GM18502 (cell line): ENCODE measurements around the gene CRISPLD2.

Experiments used
- ATAC-seq: cut with Tn5 transposase; IDR thresholded peaks from one replicate; pipeline ENCODE4 v1.9.1; 2021; ENCODE audit warnings: mild to moderate bottlenecking; ENCODE audit not compliant: unreplicated experiment, poor library complexity

CRISPLD2 gene

DNA sequence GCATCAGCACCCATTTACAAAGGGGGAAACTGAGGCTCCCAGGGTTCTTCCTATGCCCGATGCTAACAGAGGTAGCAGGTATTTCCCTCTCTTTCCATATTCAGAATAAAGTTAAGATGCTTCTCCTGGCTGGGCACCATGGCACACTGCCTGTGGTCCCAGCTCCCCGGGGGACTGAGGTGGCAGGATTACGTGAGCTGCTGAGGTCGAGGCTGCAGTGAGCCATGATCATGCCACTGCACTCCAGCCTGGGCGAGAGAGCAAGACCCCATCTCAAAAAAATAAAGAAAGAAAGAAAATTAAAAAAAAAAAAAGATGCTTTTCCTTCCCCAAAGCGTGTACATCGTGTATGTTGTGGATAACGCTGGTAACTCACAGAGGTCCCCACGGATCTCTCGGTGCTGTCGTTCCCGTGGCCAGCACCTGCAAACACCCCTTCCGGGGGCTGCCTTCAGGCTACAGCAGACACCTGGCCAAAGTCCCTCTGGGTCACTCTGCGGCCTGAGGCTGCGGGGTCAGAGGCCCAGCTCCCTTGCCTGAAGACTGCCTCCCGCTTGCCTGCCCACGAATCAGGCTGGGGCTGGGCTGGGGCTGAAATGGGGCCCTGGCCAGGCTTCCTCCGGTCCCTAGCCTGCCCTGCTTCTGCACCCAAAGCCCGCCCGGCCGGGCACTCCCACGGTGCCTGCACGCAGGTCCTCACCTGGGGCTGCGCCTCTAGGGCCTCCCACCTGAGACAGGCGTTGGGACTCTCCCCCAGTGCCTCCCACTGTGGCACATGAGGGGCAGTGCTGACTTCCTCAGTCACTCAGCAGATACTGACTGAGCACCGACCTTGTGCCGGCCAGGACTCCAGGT is 128.4 kb downstream of the CRISPLD2 start:
- ATAC-seq = no peak

- ATAC-seq = no peak
Measured at GRCh38 chr16:84948851-84949610, 129.2 kb downstream of the CRISPLD2 start.

DNA sequence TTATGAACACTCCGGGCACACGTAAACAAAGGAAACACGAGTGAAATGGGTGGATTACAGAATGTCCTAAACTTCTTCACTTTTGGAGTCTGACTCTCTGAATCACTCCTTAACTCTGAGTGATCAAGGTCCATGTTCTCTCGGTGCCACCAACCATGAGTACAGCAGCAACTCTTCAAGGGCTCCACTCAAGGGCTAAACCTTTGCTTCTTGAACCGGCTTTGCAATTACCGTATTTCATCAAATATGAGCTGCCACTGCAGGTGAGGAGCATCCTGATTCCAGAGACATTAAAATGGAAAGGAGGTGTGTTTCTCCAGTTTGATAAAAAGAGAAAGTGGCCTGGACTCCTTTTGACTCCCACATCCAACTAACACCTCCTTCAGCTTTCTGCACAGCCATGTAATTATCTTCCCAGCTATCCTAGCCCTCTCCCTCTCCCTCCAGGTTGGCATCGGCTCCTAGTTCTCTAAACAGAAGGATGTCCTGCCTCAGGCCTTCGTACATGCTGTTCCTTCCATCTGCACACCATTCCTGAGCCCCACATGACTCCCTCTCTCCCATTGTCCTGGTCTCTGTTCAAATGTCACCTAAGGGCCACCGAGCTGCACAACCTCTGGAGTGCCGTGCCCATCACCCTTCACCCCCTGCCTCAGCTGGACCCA is 130.1 kb downstream of the CRISPLD2 start:
- no peak for ATAC-seq

DNA sequence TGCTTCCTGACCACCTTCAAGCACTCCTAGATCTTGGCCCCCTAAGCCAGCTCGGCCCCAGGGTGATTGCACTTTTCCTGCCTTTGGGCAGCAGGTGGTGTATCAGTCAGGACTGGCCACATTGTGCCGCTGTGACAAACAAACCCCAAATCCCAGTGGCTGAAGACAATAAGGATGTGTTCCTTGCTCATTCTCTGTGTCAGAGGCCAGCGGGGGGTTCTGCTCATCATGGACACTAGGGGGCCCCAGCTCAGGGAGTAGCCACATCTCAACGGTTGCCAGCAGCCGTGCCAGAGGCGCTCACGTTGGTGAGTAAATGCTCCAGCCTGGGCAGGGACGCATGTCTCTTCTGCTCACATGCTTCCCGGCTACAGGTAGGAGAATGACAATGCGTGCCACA is 131.1 kb downstream of the CRISPLD2 start:
- ATAC-seq = no peak

GRCh38 chr16:84952335-84953189 is 132.8 kb downstream of the CRISPLD2 start:
- ATAC-seq = no peak

GRCh38 chr16:84953190-84953746 is 133.5 kb downstream of the CRISPLD2 start:
- no peak for ATAC-seq

DNA sequence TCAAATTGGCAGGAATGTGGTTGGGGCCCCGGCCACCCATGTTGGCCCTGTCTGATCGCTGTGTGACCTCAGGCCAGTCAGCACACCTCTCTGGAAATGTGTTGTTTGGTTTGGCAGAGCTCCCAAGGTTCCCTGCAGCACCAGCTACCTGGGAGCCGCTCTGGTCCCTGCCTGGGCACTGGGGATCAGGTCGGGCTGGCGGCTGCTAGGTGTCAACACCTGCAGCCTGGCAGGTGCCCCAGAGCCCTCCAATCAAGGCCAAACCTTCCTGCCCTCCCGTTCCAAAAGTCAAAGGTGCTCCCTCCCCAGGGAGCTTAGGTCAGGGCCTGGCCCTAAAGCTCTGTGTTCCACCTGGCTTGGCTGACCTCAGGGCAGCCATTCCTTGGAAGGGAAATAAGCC is 135.6 kb downstream of the CRISPLD2 start:
- ATAC-seq = no peak

DNA sequence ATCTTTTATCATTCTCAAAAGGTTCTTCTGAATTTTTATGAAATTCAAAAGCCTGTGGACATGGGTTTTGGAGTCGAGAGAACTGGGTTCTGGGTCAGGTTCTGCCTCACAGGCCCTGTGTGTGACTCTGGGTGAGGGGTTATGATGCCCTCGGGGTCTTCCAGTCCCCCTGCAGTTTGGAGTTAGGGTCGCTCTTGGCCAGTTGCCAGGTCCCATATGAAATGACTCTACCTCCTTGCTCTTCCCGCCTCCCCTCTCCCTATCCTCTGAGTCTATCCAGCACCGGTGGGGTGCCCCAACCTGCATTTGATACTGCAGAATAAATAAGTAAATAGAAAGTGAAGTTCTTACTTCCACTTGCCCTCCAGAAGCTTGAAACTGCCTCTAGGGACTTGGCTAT is 137.4 kb downstream of the CRISPLD2 start:
- no peak for ATAC-seq

- no peak for ATAC-seq
Measured at GRCh38 chr16:84957792-84958191, 138.0 kb downstream of the CRISPLD2 start.
